IPS-NIHi7 (cell line): ENCODE measurements around the gene RUFY4.

ENCODE experiments used
- DNase-seq: peaks from one replicate; pipeline ENCODE4 v3.0.0; 2012; ENCODE audit warnings: mixed read lengths; ENCODE audit errors: extremely low spot score

Gene RUFY4, protein sequence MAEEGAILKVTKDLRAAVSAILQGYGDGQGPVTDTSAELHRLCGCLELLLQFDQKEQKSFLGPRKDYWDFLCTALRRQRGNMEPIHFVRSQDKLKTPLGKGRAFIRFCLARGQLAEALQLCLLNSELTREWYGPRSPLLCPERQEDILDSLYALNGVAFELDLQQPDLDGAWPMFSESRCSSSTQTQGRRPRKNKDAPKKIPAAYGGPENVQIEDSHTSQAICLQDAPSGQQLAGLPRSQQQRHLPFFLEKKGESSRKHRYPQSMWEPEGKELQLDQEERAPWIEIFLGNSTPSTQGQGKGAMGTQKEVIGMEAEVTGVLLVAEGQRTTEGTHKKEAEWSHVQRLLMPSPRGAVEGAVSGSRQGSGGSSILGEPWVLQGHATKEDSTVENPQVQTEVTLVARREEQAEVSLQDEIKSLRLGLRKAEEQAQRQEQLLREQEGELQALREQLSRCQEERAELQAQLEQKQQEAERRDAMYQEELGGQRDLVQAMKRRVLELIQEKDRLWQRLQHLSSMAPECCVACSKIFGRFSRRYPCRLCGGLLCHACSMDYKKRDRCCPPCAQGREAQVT

DNA sequence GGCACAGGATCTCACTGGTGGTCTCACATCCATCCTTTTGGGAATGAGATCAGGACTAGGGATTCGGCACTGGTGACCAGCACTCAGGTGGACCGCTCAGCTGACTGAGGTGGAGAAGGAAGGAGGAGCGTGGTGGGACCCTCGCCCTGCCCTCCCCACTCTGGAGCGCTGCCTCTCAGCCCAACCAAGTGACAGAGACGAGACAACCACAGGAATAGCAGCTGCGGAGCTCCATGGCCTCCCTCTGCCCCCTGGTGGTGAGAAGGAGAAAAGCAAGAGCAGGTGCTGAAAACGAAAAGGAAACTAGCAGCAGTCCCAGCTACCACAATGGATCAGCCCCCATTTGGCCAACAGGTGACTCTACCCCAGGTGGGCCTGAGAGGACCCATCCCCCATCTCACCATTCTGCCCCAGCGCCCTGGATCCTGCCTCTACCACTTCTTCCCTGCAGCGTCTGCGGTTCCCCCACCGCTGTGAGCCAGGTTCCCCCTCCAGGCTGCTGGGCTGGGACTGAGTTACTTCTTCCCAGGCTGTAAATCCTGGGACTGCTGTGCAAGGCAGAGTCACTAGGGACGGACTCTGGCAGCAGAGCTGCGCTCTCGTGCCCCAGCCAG, at the start of gene RUFY4:
TSS of gene RUFY4 (plus strand) at position 533 of the 614 bp plus-strand sequence. CDS start 1,353 bp downstream, outside the sequence.
- peak; percentile 77 for DNase-seq

DNA sequence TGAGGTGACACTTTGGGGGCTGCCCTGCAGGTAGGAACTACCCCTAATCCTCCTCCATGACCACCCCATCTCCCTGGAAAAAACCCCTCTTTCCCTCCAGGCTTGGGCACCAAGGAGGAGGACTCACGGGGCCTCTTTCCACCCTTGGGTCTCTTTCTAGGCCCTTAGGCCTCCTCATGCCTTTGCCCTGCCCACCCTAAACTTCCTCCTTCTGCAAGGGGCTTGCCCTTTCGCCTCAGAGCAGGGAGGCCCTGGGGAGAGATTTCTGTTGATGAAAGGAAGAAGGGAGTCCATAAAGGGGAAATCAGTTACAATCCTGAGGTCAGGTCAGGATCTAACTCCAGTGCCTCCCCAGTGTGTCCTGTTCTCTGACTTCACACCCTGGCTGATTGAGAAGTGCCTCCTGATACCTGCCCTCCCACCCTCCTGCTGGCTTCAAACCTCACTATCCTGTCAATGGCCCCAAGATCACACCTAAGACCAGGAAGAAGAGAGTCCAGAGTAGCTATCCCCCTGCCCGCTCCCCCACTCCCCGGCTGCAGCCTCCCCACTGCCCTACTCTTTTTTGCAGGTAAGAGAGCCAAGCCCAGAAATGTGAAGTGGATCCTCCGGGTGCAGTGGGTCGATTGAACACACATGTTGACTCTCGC, 49.5 kb upstream of the RUFY4 start:
- no peak for DNase-seq

DNA sequence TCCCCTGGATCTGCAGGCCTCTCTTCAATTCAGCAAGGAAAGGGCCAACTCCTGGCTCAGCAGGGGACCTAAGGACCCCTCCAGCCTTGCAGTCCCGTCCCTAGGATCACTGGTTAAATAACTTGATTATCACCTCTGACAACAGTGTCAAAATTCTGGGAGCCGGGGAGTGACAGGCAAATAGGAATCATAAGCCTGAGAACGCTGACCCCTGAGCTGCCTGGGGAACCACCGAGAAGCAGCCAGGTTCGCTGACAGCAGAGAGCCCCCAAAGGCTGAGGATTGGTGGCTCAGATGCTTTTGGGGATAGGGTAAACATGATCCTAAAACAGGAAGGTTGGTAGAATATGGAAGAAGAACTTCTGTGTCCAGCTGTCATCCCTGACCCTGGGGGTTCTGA, 48.8 kb upstream of the RUFY4 start:
- DNase-seq, result no peak

DNA sequence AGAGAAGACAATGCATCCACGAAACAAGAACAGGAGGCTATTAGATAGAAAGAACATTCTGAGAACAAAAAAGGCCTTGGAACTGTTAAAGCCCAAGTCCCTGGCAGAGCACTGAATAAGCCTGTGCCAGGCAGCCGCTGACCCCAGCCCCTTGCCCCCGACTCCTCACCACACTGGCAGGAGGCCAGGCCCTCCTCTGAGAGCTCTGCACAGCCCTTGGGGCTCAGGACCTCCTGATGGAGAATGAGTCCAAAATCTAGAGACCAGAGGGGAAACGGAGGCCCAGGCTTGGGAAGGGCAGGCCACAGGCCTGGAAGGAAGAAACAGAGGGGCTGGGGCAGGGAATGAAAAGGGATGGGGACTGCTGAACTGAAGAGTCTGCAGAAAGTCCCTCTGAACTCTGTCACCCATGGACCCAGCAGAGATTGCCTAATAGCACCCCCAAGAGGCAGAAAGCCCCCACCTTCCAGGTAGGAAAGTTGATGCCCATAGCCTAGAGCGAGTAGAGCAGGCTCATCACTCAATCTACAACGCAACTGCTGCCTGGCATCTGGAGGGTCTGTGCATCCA, 48.0 kb upstream of the RUFY4 start:
- DNase-seq, result no peak

DNA sequence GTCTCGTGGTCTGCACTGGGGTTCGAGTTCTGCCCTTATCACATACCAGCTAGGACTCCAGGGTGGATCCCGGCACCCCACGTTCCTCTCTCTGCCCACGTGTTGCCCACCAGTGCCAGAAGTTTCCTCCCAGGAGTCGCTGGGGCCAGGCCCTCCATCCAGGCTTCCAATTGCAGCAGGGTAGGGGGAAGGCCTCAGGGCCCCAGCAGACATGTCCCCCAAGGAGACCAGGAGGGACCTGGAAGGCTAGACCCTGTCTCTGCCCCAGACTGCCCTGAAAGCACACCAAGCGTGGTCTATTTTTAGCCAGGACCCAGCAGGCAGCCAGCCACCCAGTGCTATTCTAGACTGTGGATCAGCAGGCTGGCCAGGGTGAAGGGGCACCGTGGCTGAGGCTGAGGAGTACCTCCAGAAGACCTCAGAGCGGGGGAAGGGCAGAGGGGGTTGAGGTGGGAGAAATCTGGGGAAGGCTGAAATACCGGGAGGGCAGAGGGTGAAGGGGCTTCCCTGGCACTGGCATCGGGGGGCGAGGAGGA, 47.4 kb upstream of the RUFY4 start:
- no peak for DNase-seq

DNA sequence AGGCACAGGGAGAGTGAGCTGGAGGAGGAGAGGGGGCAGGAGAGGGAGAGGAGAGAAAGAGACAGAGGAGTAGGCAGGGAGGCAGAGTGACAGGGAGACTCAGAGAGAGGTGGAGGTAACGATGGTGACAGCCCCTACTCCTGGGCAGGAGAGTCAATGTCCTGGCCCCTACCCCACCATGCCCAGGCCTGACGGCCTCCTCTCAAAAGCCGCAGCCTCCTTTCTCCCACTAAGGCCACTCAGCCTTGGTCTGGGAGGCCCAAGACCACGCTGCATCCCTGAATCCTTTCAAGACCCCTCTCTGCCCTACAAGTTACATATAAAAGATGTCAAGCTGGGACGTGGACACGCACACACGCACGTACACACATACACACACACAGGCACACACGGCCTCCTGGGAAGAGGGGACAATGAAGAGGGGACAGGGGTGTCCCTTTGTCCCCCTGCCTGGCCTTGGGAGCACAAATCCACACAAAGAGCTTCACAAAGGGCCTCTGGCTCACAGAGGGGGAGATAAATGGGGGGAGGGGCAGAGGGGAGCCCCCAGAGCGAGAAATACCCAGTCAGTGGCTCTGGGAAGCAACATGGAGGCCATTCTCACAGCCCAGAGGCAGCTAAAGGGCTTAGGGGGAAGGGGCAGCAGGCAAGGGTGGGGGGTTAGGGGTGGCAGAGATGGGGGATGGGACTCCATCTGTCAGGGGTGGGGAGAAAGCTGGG, 46.8 kb upstream of the RUFY4 start:
- DNase-seq, result no peak

DNA sequence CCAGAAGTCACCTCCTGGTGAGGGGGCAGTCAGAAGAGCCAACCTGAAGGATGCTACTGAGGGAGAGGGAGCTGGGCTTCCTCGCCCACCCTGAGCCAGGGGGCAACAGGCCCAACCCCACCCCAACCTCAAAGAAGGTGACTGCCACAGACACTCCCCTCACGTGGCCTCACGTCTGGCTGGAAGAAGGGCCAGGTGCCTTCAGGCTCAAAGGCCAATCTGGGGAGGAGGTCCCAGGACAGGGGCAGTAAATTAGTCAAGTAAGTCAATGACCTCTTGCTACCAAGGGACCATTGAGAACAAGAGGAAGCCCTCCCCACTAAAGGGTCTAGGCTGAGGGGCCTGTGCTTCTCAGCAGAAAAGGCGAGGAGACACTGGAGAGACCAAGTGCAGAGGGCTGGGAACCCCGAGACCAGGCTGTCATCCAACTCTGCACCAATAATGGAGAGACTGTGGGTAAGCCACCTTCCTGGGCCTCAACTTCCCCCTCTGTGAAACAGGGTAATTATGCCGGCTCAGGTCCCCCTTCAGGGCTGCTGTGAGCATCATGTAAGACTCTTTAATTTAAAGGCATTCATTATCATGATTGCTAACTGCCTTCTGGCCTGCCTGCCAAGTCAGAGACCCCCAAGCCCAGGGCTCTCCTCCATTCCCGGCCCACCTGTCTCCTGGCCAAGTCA, 46.1 kb upstream of the RUFY4 start:
- DNase-seq, result no peak

DNA sequence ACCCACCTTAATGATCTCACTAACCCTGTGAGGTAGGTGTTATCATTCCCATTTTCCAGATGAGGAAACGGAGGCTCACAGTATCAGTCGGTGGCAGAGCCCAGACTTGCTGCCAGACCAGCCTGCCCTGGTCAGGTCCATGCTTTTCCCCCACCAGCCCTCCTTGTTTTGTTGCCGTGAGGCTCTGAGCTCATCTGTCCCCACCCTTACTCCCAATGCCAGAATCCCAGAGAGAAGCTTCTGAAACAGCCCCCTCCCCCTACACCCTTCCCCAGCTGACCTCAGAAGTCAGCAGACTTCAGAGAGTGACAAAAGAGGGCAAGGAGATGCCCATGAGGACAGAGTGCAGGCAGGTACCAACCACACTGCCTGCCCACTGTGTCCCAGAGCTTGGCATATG, 45.4 kb upstream of the RUFY4 start:
- no peak for DNase-seq

DNA sequence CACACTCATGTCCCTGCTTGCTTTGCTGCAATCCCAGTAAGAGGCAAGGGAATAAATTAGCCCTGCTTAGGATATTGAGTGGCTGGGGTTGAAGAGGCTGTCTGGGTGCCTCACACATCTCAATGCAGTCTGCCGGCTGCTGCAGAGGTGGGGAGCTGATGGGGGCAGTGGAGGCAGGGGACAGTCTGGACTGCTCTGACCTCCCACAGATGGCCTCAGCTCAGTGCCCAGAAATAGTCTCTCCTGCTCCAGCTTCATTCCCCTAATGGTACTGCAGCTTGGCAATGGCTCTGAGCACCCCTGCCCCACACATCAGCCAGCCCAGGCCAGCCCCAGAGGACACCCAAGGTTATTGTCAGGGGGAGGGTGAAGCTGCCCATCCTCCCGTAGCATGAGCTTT, 44.7 kb upstream of the RUFY4 start:
- no peak for DNase-seq

DNA sequence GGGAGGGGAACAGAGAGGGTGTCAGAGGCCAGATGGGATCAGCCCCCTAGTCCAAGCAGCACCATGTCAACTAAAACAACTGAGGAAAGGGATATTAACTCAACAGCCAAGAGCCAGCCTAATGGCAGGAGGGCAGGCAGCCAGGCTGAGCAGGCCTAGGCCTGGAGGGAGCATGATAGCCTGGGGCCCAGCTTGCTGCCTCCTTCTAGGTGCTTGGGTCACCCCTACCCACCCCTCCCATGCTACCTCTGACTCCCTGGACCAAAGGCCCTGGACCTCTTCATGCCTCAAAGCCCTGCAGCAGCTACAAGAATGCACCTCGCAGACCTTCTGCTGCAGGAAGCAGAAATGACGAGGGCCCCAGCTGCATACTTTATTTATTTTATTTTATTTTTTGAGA, 44.2 kb upstream of the RUFY4 start:
- no peak for DNase-seq

DNA sequence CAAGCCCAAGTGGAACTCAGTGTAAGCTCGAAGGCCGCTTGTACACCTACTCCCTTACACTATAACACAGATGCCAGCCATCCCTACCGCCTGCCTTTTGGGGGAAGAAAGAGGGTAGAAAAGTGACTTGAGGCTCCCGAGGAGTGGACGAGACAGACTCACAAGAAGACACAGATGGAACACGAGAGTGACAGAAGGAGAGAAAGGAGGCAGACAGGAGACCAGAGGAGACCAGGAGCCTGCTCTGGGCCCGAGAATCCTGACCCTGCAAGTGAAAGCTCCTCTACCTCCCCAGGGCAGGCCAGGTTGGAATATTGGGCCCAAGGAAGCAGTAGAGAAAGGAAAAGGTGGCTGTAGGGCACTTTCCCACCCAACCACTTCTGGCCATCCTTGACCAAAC, 42.8 kb upstream of the RUFY4 start:
- DNase-seq, result no peak

DNA sequence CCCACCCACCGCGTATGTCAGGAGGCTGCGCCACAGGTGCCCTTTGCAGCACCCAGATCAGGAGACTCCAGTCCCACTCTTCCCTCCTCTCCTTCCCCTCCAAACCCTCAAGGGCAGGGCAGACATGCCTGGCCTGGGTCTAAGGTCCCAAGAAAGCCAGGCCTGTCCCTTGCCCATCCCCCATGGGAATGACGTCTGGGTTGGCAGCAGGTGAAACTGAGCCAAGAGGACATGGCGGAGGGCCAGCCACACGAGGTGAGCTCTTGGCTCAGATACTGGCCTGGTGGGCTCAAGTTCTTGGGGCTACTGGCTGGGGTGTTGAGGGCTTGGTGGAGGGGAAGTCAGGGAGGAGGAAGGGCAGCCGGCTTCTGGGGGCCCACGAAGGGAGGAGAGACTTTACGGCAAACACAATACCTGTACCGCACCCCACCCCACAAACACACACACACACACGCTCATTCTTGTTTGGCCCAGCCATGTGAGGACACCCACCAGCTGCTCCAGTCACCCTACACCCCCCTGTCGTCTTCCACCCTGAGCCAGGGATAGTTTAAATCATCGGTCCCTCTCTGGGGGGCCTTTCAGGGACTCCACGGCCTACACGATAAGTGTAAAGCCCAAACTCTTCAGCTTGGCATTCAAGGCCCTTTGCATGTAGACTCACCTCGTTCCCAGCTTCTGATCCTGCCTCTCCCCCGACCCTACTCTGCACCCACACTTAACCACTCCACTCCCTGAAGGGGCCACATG, 42.2 kb upstream of the RUFY4 start:
- DNase-seq, result no peak

DNA sequence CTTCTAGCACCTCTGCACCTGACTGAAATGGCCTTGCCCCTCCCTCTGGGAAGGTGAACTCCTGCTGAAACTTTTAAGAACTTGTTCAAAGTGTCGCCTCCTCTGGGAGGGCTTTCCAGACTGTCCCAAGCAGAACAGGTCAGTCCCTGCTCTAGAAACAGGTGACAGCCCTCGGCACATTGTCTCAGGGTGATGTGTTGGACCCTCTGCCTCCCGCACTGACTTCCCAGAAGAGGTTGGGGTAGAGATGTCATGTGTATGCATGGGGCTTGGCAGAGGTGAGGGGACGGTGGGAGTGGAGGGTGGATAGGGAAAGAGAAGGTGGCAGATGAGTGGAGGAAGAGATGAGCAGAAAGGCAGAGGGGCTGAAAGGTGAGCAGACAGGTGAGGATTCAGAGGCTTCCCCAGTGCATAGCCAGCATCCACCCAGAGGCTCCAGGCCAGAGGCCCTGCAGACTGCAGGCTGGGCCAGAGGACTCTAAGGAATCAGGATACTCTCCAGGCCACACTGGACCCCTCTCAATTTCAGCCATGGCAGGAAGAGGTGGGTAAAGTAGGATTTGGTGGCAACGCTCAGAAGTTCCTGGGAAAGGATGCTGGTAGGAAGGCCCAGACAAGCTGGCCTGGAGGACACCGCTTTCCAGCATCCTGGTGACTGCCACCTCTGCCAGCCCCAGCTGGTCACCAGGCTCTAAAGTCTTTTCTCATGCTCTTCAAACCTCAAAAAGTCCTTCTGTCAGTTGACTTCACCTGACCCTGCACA, 41.4 kb upstream of the RUFY4 start:
- no peak for DNase-seq

DNA sequence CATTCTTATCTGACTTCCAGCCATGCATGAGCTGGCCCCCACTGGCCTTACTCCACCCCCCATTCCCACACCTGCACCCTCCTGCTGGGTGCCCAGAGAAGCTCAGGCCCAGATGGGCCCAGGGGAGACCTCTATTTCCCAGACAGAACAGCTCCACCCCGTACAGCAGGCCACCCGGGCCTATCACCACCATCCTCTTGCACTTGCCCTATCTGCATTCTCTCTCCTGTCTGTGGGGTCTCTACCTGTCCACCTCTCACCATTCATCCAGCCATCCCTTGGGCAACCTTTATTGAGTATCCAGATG, 40.9 kb upstream of the RUFY4 start:
- peak; percentile 5 for DNase-seq

DNA sequence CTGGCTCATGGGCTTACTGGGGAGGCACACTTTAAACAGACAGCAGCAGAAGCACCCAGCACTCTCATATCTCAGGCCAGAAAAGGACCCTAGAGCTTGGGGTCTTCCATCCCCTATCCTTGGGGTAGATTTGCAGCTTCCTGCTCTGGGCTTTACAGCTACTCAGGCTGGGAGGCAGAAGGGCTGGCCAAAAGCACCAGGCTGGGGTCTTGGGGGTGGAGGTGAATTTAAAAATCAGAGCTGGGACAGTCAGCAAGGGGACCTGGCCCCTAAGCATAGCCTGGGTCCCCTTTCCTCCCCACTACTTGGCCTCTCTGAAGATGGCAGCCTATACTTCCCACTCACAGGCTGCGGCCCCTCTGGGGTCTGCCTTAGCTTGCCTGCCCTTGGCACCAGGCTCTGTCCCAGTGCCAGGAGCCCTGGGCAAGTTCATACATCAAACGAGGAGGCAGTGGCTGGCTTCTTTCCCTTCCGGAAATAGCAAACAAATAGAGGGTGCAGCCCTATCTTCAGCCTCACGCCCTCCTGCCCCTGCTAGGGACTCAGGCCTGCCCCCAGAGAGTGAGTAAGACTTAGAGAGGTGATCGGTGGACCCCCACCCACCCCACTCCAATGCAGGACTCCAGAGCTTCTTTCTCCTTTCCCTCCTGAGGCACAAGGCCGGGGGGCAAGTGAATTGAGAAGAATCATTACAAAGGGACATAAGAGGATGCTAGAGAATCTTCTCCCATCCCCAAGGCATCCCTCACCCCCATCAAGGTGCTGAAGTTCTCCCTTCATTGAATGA, 40.3 kb upstream of the RUFY4 start:
- DNase-seq, result no peak

DNA sequence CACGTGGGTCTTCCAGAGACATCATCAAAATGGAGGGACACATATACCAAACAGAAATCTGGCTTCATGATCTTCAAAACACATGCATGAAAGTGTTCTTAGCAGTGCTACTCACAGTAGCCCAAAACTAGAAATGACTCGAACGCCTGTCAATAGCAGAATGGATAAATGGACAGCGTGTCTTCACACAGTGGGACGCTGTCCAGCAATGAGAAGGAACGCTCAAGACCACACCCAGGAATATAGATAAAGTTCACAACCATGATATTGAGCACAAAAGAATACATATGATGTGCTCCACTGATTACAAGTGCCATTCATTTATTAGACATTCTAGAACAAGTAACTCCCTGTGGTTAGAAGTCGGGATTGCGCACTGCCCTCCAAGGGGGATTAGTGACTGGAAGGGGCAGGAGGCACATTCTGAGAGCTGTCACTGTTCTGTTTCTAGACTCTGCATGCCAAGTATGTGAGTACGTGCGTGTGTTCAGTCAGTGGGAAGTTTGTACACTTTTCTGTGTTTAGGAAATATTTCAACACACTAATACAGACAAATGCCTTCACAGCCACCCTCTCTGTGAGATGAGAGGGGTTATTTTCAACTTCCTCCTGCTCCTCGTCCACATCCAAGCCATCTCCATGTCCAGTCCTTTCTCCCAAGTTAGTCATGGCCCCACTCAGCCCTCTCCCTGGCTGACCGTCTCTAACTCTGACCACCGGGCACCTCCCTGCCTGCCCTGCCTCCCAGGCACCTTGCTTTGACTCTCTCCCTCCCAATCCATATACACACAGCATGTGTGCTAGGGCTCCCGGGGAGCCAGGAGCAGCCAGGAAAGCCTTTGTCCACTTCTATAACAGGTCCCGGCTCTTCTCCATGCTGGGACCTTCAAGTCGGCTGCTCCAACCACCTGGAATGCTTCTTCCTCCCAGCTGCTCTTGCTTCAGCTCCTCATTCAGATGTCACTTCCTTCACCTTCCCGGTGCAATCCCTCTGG, 39.4 kb upstream of the RUFY4 start:
- peak; percentile 7 for DNase-seq

DNA sequence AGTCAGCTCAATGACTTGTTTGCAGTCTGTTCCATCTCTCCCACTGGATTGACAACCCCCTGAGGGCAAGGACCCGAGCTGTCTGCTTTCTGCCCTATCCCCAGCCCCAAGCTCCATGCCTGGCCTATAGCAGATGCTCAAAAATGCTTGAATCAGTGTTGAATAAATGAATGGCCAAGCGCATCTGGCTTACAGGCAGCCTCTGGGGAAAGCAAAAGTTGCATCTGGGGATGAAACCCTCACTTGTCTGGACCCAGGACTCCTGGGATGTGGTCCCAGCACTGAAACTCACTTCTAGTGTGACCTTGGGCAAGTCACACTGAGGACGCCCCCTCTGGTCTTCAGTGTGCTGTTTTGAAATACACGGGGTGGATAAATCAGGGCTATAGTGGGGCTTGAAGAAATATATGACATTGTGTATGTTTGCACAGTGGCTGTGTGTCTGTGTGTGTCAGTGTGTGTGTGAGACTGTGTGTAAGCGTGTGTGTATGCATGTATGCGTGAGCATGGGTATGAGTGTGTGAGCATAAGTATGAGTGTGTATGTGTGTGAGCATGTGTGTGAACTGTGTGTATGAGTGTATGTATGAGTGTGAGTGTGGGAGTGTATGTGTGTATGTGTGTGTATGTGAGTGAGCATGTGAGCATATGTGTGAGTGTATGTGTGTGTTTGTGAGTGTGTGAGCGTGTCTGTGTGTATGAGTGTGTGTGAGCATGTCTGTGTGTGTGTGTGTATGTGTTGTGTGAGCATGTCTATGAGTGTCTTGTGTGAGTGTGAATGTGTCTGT, 38.5 kb upstream of the RUFY4 start:
- DNase-seq, result peak; percentile 9
